K562 (cell line): ENCODE measurements around the gene DIS3L2. TPM values are rescaled to one million over a fixed set of nuclear protein-coding genes. Genes with fewer than 3 reads are reported as not detected.
A peak's percentile ranks its signal among the peaks of the same experiment; 100 is the strongest.

Source experiments
- ATAC-seq: fragments of 200-7000 bp; cut with Tn5 transposase; 3 replicates; pipeline ENCODE4 v1.9.1; 2020; ENCODE audit warnings: moderate library complexity
- BruUV-seq: library from RNA; stranded (reverse); fragments of 400-500 nt; replicated peaks from 2 replicates; lab custom pipeline; 2021; lab: Mats Ljungman, UMichigan
- CTCF ChIA-PET: fragments of 300-600 bp; formaldehyde crosslinking; extraction: SDS; loops from one replicate; lab custom pipeline; 2021; ENCODE audit warnings: low intra/inter-chr PET ratio; lab: Yijun Ruan, JAX
- POLR2A ChIA-PET: fragments of 300-600, 350-650 bp; sonication (Branson Sonifier 250); formaldehyde crosslinking; extraction: SDS; loops from one replicate; lab custom pipeline; 2021; ENCODE audit warnings: antibody characterized with exemption, inconsistent platforms; lab: Yijun Ruan, JAX
- DNase-seq, 4 experiments: peaks; one replicate each; pipeline versions ENCODE4 v3.0.0 to v3.0.0-alpha.2; 2011 to 2018; ENCODE audit warnings: low spot score in 3 of 4, mixed read lengths in 3 of 4; ENCODE audit errors: extremely low read depth in 1 of 4
- FAIRE-seq: peaks from 2 replicates; lab custom pipeline; 2011; peaks lifted over from hg19 to GRCh38; lab: Jason Lieb, UNC
- H2AFZ ChIP-seq: 2 replicates; pipeline ENCODE4 v1.6.0; 2011; ENCODE audit warnings: low read depth, low read length, control low read depth, inconsistent platforms
- H3K27ac ChIP-seq: fragments of 200-600 bp; 3 replicates; pipeline ENCODE4 v1.8.0; 2011; ENCODE audit warnings: low read depth, mild to moderate bottlenecking, control low read depth, inconsistent platforms, low read length, moderate library complexity, mixed read lengths; ENCODE audit errors: extremely low read depth
- H3K27me3 ChIP-seq, 2 experiments: fragments of 300-600 bp in 1 of 2; 2 replicates in 1 of 2; 3 replicates in 1 of 2; pipeline versions ENCODE4 v1.6.0 to v1.8.0; 2011; ENCODE audit warnings: inconsistent platforms in 2 of 2, low read length in 2 of 2, mild to moderate bottlenecking in 1 of 2, mixed read lengths in 1 of 2, moderate library complexity in 1 of 2; ENCODE audit not compliant: control insufficient read depth in 2 of 2, insufficient read depth in 2 of 2
- H3K36me3 ChIP-seq: fragments of 300-600 bp; 3 replicates; pipeline ENCODE4 v1.8.0; 2011; ENCODE audit warnings: mild to moderate bottlenecking, low read length, inconsistent platforms; ENCODE audit not compliant: control insufficient read depth, insufficient read depth
- H3K4me1 ChIP-seq, 2 experiments: fragments of 200-600 bp in 1 of 2; replicated peaks in 1 of 2; 2 replicates in 1 of 2; 3 replicates in 1 of 2; pipeline versions ENCODE4 v1.5.1 to v1.8.0; 2011; ENCODE audit warnings: inconsistent platforms in 2 of 2, low read length in 2 of 2, mild to moderate bottlenecking in 1 of 2, mixed read lengths in 1 of 2, moderate library complexity in 1 of 2; ENCODE audit not compliant: control insufficient read depth in 2 of 2, insufficient read depth in 2 of 2
- H3K4me2 ChIP-seq: 2 replicates; pipeline ENCODE4 v1.6.1; 2011; ENCODE audit warnings: low read length, control low read depth, inconsistent platforms, mixed read lengths; ENCODE audit not compliant: insufficient read depth
- H3K4me3 ChIP-seq: fragments of 200-600 bp; sonication (generic), shearing (Covaris generic); 2 replicates; pipeline ENCODE4 v1.5.1; 2016; ENCODE audit warnings: control low read depth, inconsistent platforms
- H3K79me2 ChIP-seq: fragments of 200-600 bp; 3 replicates; pipeline ENCODE4 v1.8.0; 2011; ENCODE audit warnings: low read length, inconsistent platforms; ENCODE audit not compliant: control insufficient read depth, insufficient read depth
- H3K9ac ChIP-seq, 2 experiments: 2 replicates each; pipeline versions ENCODE4 v1.6.0 to v1.6.1; 2011; ENCODE audit warnings: low read depth in 2 of 2, low read length in 2 of 2, control low read depth in 1 of 2, inconsistent platforms in 1 of 2, mild to moderate bottlenecking in 1 of 2, mixed read lengths in 1 of 2; ENCODE audit not compliant: insufficient read depth in 1 of 2
- H3K9me1 ChIP-seq: one replicate; pipeline ENCODE4 v1.6.0; 2011; ENCODE audit warnings: inconsistent platforms, mild to moderate bottlenecking, low read length, moderate library complexity; ENCODE audit not compliant: control insufficient read depth, insufficient read depth
- H3K9me3 ChIP-seq: replicated peaks from 2 replicates; pipeline ENCODE4 v1.5.1; 2011; ENCODE audit warnings: low read depth, low read length, inconsistent platforms; ENCODE audit not compliant: control insufficient read depth, insufficient read depth
- H4K20me1 ChIP-seq: replicated peaks from 2 replicates; pipeline ENCODE4 v1.6.1; 2011; ENCODE audit warnings: low read length, inconsistent platforms, mixed read lengths; ENCODE audit not compliant: control insufficient read depth, insufficient read depth
- CBFA2T3 ChIP-seq: fragments of 450-650 bp; IDR thresholded peaks from 2 replicates; pipeline ENCODE4 v1.6.1; 2017
- CCNT2 ChIP-seq: IDR thresholded peaks from 2 replicates; pipeline ENCODE4 v1.6.1; 2011; ENCODE audit warnings: borderline replicate concordance, low read depth, mild to moderate bottlenecking, moderate library complexity, mixed read lengths, low read length; ENCODE audit not compliant: insufficient read length; ENCODE audit errors: extremely low read depth
- FOSL1 ChIP-seq: fragments of 200-800 bp; sonication (Bioruptor generic); conservative IDR thresholded peaks from 2 replicates; pipeline ENCODE4 v1.6.1; 2016; ENCODE audit warnings: missing genetic modification characterization, missing compliant biosample characterization
- MLX ChIP-seq, 2 experiments: fragments of 450-650 bp in 1 of 2; sonication (generic) in 1 of 2; formaldehyde crosslinking; conservative IDR thresholded peaks; 2 replicates each; pipeline versions ENCODE4 v1.4.0 to v1.8.1; 2020 to 2022; ENCODE audit warnings: mild to moderate bottlenecking in 1 of 2, missing genetic modification reagents in 1 of 2
- SRSF7 ChIP-seq: fragments of 200-400 bp; formaldehyde crosslinking; optimal IDR thresholded peaks from 2 replicates; pipeline ENCODE3; 2017; ENCODE audit warnings: mild to moderate bottlenecking, low read depth, low read length
- ZBTB12 ChIP-seq: fragments of 250-450 bp; sonication (Bioruptor Pico); IDR thresholded peaks from 2 replicates; pipeline ENCODE4 v1.4.0; 2020
- ZNF41 ChIP-seq: fragments of 250-450 bp; sonication (Bioruptor Pico); conservative IDR thresholded peaks from 2 replicates; pipeline ENCODE4 v1.4.0; 2020; ENCODE audit warnings: mild to moderate bottlenecking
- WGBS: fragments of 100-300 bp; shearing (Covaris generic); methylation state at CpG from one replicate; pipeline ENCODE4 v1.1.6; 2016; ENCODE audit warnings: low coverage, mixed read lengths; ENCODE audit not compliant: insufficient coverage; ENCODE audit errors: missing lambda C conversion rate; 5-methylcytosine and 5-hydroxymethylcytosine counted together
- in situ Hi-C: fragments of 300-500 bp; cut with MboI; formaldehyde crosslinking; loops from 4 replicates; pipeline ENCODE4 v1.15.0; 2018; ENCODE audit warnings: inconsistent platforms, mixed read lengths
- intact Hi-C: fragments of 100-400 bp; cut with micrococcal nuclease; formaldehyde crosslinking; loops from 2 replicates; pipeline ENCODE4 v1.14.2; 2022
- polyA plus RNA-seq, 8 experiments: library from polyadenylated mRNA; depleted of rRNA in 4 of 8; stranded (reverse) in 5 of 8; unstranded in 3 of 8; fragments of >200 nt; fragmentation: Nextera tagmentation in 2 of 8; fragmentation: Illumina TruSeq in 1 of 8; extraction: Ambion mirVana in 2 of 8; extraction: Trizol in 1 of 8; gene quantifications; 2 replicates each; pipeline versions ENCODE4 v1.2.1 to v1.2.3, GENCODE V29; 2011 to 2014; ENCODE audit warnings: inconsistent platforms in 1 of 8, missing spikeins in 1 of 8
- total RNA-seq, 7 experiments: library from RNA; depleted of rRNA in 6 of 7; stranded (reverse); fragments of >200 nt in 6 of 7; fragmentation: Illumina TruSeq in 2 of 7; extraction: Trizol in 2 of 7; gene quantifications; 2 replicates each; pipeline versions ENCODE4 v1.2.1 to v1.2.3, GENCODE V29; 2011 to 2021; ENCODE audit warnings: low replicate concordance in 1 of 7
- TF ChIP-seq, protein P1 (sequence below): IDR thresholded peaks from 2 replicates; pipeline ENCODE4 v1.6.1; 2016; ENCODE audit warnings: missing genetic modification characterization, missing compliant biosample characterization

The DIS3L2 gene
- total and polyA plus RNA-seq, 9 of the 15 experiments (the other 6 are each of a cell fraction or from before 2014, with no cell fraction given) = 1.5 to 19.2 (median 11.2) TPM

- WGBS = 0% methylated on average over 2 of the region's 4 CpGs
- no peak overlapping the region for H2AFZ ChIP-seq
- H3K9me1 ChIP-seq = no peaks in the 10 kb centered on the region
- H3K4me2 ChIP-seq = no peak overlapping the region
- BruUV-seq = no TSS peak
- no peaks in the 10 kb centered on the region for H3K9me3 ChIP-seq
- peaks cover 0 to 22% of the 10 kb centered on the region in 2 experiments; a peak in 4 of 5 replicates for H3K27me3 ChIP-seq
- CTCF ChIA-PET = no interaction called here
- H3K36me3 ChIP-seq = no peaks in the 10 kb centered on the region
- TF ChIP-seq CBFA2T3 (peak; percentile 7; the same call in 1 of the 2 replicates), ZNF41 (CRISPR knock-in tag) (no peak)
- TF ChIP-seq, all 486 proteins: peak for 1
- intact Hi-C loops (no loop called here), in situ Hi-C loops (no loop called here)
- H3K79me2 ChIP-seq = no peaks in the 10 kb centered on the region
- no peak overlapping the region for H3K9ac ChIP-seq
- H3K4me3 ChIP-seq = no peak overlapping the region
- ATAC-seq = peak; percentile 50
- H3K27ac ChIP-seq = no peak overlapping the region
- H3K4me1 ChIP-seq = peaks cover 0 to 10% of the 10 kb centered on the region in 2 experiments; a peak in 2 of 5 replicates
- H4K20me1 ChIP-seq = 0 out of 2 replicates have a peak, but pooled peaks cover 4% of the 10 kb centered on the region
- no peak for FAIRE-seq
- POLR2A ChIA-PET = interaction anchor here (0.6 kb wide), 1 partner anchor 15 kb away, joined by 4 read pairs; no protein-coding TSS in a partner anchor
- no peak for DNase-seq
These were observed 26.3 kb upstream of the DIS3L2 start for GRCh38 chr2:231935207-231935524.

GRCh38 chr2:231935815-231936214, 25.7 kb upstream of the DIS3L2 start:
- Histone ChIP-seq H3K9ac (no peak overlapping the region), H3K79me2 (no peaks in the 10 kb centered on the region), H3K27ac (no peak overlapping the region), H4K20me1 (0 out of 2 replicates have a peak, but pooled peaks cover under 1% of the 10 kb centered on the region), H3K4me2 (no peak overlapping the region), H3K27me3 (peaks cover 0 to 20% of the 10 kb centered on the region in 2 experiments; a peak in 3 of 5 replicates), H2AFZ (no peak overlapping the region), H3K9me3 (no peaks in the 10 kb centered on the region), H3K9me1 (no peaks in the 10 kb centered on the region), H3K36me3 (no peaks in the 10 kb centered on the region), H3K4me1 (peaks cover 0 to 10% of the 10 kb centered on the region in 2 experiments; a peak in 2 of 5 replicates), H3K4me3 (no peak overlapping the region)
- no TSS peak for BruUV-seq
- FAIRE-seq (no peak), ATAC-seq (no peak), DNase-seq (no peak)
- ChIA-PET CTCF (no interaction called here), POLR2A (interaction anchor here (0.6 kb wide), 1 partner anchor 15 kb away, joined by 4 read pairs; no protein-coding TSS in a partner anchor)
- TF ChIP-seq CCNT2 (no peak), ZBTB12 (CRISPR knock-in tag) (no peak), SRSF7 (no peak), MLX (CRISPR knock-in tag; conservative IDR thresholded peaks at IDR 0.05) (no peak), FOSL1 (tag) (no peak)
- TF ChIP-seq, protein P1, sequence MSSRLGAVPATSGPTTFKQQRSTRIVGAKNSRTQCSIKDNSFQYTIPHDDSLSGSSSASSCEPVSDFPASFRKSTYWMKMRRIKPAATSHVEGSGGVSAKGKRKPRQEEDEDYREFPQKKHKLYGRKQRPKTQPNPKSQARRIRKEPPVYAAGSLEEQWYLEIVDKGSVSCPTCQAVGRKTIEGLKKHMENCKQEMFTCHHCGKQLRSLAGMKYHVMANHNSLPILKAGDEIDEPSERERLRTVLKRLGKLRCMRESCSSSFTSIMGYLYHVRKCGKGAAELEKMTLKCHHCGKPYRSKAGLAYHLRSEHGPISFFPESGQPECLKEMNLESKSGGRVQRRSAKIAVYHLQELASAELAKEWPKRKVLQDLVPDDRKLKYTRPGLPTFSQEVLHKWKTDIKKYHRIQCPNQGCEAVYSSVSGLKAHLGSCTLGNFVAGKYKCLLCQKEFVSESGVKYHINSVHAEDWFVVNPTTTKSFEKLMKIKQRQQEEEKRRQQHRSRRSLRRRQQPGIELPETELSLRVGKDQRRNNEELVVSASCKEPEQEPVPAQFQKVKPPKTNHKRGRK (tag) = peak; percentile 63
- in situ Hi-C loops = no loop called here
- intact Hi-C loops = no loop called here
- WGBS = 0% methylated on average over 1 of the region's 1 CpG
